ENCODE measurements around the gene SHB. TPM values are rescaled to one million over a fixed set of nuclear protein-coding genes. Genes with fewer than 3 reads are reported as not detected.

Gene SHB
- polyA plus RNA-seq, 1 donor (not counting 4 experiments of a cell fraction or from before 2014, with no cell fraction given): 10.9 TPM

- FAIRE-seq (no peak), DNase-seq (ENCODE audit: low read depth, low spot score) (no peak)
- dilution Hi-C loops (cut with MboI; ENCODE audit: extremely low pct_ligation_motif_present, low sequenced_read_pairs): no loop called here
- no peaks in the 10 kb centered on the region for H4K20me1 ChIP-seq (ENCODE audit: control insufficient read depth, extremely low read depth, insufficient read depth, low read length)
- no peak for TF ChIP-seq EZH2 (IDR thresholded peaks at IDR 0.05; ENCODE audit: low read length)
- no peak for TF ChIP-seq CTCF (optimal IDR thresholded peaks at IDR 0.05 in 1 of 3, IDR thresholded peaks at IDR 0.05 in 1 of 3, conservative IDR thresholded peaks at IDR 0.05 in 1 of 3; ENCODE audit: extremely low read depth in 1 of 3, insufficient read depth in 2 of 3, low read length in 3 of 3)
- H3K36me3 ChIP-seq (ENCODE audit: control insufficient read depth in 2 of 2, extremely low read depth in 1 of 2, insufficient read depth in 2 of 2, low read length in 2 of 2): peaks cover 16 to 18% of the 10 kb centered on the region in 2 experiments
- H3K79me2 ChIP-seq (ENCODE audit: control insufficient read depth, insufficient read depth, low read length): peaks cover 9% of the 10 kb centered on the region
- no peak overlapping the region for H2AFZ ChIP-seq (ENCODE audit: control insufficient read depth, low read length)
- no peaks in the 10 kb centered on the region for H3K27me3 ChIP-seq (ENCODE audit: control insufficient read depth, extremely low read depth, insufficient read depth, low read length)
- no peaks in the 10 kb centered on the region for H3K9me3 ChIP-seq (ENCODE audit: control insufficient read depth, low read depth, low read length)
- peaks cover 6% of the 10 kb centered on the region for H3K9me1 ChIP-seq (ENCODE audit: control insufficient read depth, extremely low read depth, insufficient read depth, low read length)
- peak overlapping the region; percentile 58 for H3K27ac ChIP-seq (ENCODE audit: control insufficient read depth, insufficient read depth, low read length)
- H3K4me2 ChIP-seq (ENCODE audit: control insufficient read depth, extremely low read depth, insufficient read depth, low read depth, low read length): peak overlapping the region; percentile 64
- H3K4me1 ChIP-seq (ENCODE audit: control insufficient read depth, extremely low read depth, insufficient read depth, low read length): peaks cover 32% of the 10 kb centered on the region
- no peak overlapping the region for H3K4me3 ChIP-seq (ENCODE audit: control insufficient read depth in 2 of 3, extremely low read depth in 1 of 3, insufficient read depth in 2 of 3, low read depth in 1 of 3, low read length in 3 of 3)
- no peak overlapping the region for H3K9ac ChIP-seq (ENCODE audit: control insufficient read depth, extremely low read depth, insufficient read depth, low read length)
These were observed 132.7 kb downstream of the SHB start for GRCh38 chr9:37936376-37936775.

- H2AFZ ChIP-seq (ENCODE audit: control insufficient read depth, low read length): no peak overlapping the region
- no peaks in the 10 kb centered on the region for H4K20me1 ChIP-seq (ENCODE audit: control insufficient read depth, extremely low read depth, insufficient read depth, low read length)
- peaks cover 32% of the 10 kb centered on the region for H3K4me1 ChIP-seq (ENCODE audit: control insufficient read depth, extremely low read depth, insufficient read depth, low read length)
- TF ChIP-seq EZH2 (IDR thresholded peaks at IDR 0.05; ENCODE audit: low read length) (no peak), CTCF (optimal IDR thresholded peaks at IDR 0.05 in 1 of 3, IDR thresholded peaks at IDR 0.05 in 1 of 3, conservative IDR thresholded peaks at IDR 0.05 in 1 of 3; ENCODE audit: extremely low read depth in 1 of 3, insufficient read depth in 2 of 3, low read length in 3 of 3) (no peak)
- DNase-seq (ENCODE audit: low read depth, low spot score): no peak
- H3K4me2 ChIP-seq (ENCODE audit: control insufficient read depth, extremely low read depth, insufficient read depth, low read depth, low read length): no peak overlapping the region
- peaks cover 9% of the 10 kb centered on the region for H3K79me2 ChIP-seq (ENCODE audit: control insufficient read depth, insufficient read depth, low read length)
- no peak overlapping the region for H3K9ac ChIP-seq (ENCODE audit: control insufficient read depth, extremely low read depth, insufficient read depth, low read length)
- peaks cover 14 to 18% of the 10 kb centered on the region in 2 experiments for H3K36me3 ChIP-seq (ENCODE audit: control insufficient read depth in 2 of 2, extremely low read depth in 1 of 2, insufficient read depth in 2 of 2, low read length in 2 of 2)
- no peak for FAIRE-seq
- H3K4me3 ChIP-seq (ENCODE audit: control insufficient read depth in 2 of 3, extremely low read depth in 1 of 3, insufficient read depth in 2 of 3, low read depth in 1 of 3, low read length in 3 of 3): no peak overlapping the region
- H3K9me1 ChIP-seq (ENCODE audit: control insufficient read depth, extremely low read depth, insufficient read depth, low read length): peaks cover 6% of the 10 kb centered on the region
- no peaks in the 10 kb centered on the region for H3K9me3 ChIP-seq (ENCODE audit: control insufficient read depth, low read depth, low read length)
- no peak overlapping the region for H3K27ac ChIP-seq (ENCODE audit: control insufficient read depth, insufficient read depth, low read length)
- dilution Hi-C loops (cut with MboI; ENCODE audit: extremely low pct_ligation_motif_present, low sequenced_read_pairs): no loop called here
- no peaks in the 10 kb centered on the region for H3K27me3 ChIP-seq (ENCODE audit: control insufficient read depth, extremely low read depth, insufficient read depth, low read length)
These were observed 133.9 kb downstream of the SHB start for GRCh38 chr9:37935096-37935495.
